GM12875 (cell line): ENCODE results near the gene ARPC2.
A peak's percentile ranks its signal among the peaks of the same experiment; 100 is the strongest.

Source experiments
- H3K4me3 ChIP-seq: one replicate; pipeline ENCODE4 v1.5.1; 2011; ENCODE audit warnings: low read depth, low read length, control low read depth
- TF ChIP-seq, protein P1 (sequence below): IDR thresholded peaks from 2 replicates; pipeline ENCODE4 v1.5.1; 2011; ENCODE audit warnings: low read depth, mild to moderate bottlenecking, control low read depth, inconsistent platforms, low read length, moderate library complexity, borderline replicate concordance; ENCODE audit not compliant: insufficient read depth

ARPC2 gene

GRCh38 chr2:218296847-218297246 is 79.9 kb downstream of the ARPC2 start:
- TF ChIP-seq, protein P1, sequence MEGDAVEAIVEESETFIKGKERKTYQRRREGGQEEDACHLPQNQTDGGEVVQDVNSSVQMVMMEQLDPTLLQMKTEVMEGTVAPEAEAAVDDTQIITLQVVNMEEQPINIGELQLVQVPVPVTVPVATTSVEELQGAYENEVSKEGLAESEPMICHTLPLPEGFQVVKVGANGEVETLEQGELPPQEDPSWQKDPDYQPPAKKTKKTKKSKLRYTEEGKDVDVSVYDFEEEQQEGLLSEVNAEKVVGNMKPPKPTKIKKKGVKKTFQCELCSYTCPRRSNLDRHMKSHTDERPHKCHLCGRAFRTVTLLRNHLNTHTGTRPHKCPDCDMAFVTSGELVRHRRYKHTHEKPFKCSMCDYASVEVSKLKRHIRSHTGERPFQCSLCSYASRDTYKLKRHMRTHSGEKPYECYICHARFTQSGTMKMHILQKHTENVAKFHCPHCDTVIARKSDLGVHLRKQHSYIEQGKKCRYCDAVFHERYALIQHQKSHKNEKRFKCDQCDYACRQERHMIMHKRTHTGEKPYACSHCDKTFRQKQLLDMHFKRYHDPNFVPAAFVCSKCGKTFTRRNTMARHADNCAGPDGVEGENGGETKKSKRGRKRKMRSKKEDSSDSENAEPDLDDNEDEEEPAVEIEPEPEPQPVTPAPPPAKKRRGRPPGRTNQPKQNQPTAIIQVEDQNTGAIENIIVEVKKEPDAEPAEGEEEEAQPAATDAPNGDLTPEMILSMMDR: no peak
- no peak overlapping the region for H3K4me3 ChIP-seq

DNA sequence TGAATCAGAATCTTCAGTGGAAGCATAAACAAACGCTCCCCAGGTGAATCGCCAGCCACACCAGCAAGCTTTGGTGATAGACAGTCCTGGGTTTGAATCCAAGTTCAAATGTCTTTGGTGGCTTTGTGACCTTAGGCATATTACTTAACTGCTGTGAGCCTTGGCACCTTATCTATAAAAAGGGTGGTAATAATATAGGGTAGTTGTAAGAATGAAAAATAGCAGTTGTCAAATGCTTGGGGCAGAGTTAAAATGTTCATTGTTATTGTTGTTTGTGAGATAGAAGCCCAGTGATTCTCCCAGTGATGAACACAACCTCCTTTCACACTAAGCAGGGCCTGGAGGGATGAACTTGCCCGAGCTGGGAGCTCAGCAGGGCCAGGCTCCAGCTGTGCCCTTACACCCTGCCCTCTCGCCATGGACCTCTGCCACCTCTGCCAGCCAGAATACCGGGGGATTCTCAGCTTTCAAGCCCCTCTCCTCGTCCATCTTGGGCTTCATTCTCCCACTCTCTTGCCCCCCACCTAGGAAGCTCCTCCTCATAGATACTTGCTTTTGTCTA is 81.4 kb downstream of the ARPC2 start:
- no peak overlapping the region for H3K4me3 ChIP-seq
- TF ChIP-seq, protein P1: no peak

GRCh38 chr2:218300141-218300540 is 83.2 kb downstream of the ARPC2 start:
- TF ChIP-seq, protein P1: no peak
- no peak overlapping the region for H3K4me3 ChIP-seq

- TF ChIP-seq, protein P1: peak; percentile 90
- no peak overlapping the region for H3K4me3 ChIP-seq
These were observed 84.3 kb downstream of the ARPC2 start for GRCh38 chr2:218301176-218301819.
